IPS DF 6.9 (cell line): Measurements from ENCODE around the gene NUBP2.

Source experiments
- DNase-seq: peaks from one replicate; pipeline ENCODE4 v3.0.0-alpha.2; 2013; ENCODE audit warnings: low read depth, low spot score
- H3K27ac ChIP-seq: one replicate; pipeline ENCODE4 v1.5.1; 2013; ENCODE audit warnings: low read length, control low read depth
- H3K27me3 ChIP-seq: 2 replicates; pipeline ENCODE4 v1.6.1; 2013; ENCODE audit warnings: mild to moderate bottlenecking, low read length; ENCODE audit not compliant: control insufficient read depth, insufficient read depth
- H3K36me3 ChIP-seq: 2 replicates; pipeline ENCODE4 v1.6.1; 2013; ENCODE audit warnings: low read length; ENCODE audit not compliant: control insufficient read depth, insufficient read depth
- H3K4me1 ChIP-seq: 2 replicates; pipeline ENCODE4 v1.6.1; 2013; ENCODE audit warnings: low read length; ENCODE audit not compliant: control insufficient read depth, insufficient read depth
- H3K4me3 ChIP-seq: 2 replicates; pipeline ENCODE4 v1.5.1; 2013; ENCODE audit warnings: mild to moderate bottlenecking, low read length
- H3K9me3 ChIP-seq: 2 replicates; pipeline ENCODE4 v1.6.1; 2013; ENCODE audit warnings: low read length, inconsistent platforms; ENCODE audit not compliant: control insufficient read depth, insufficient read depth
- WGBS: extraction: QIAGEN DNeasy Blood & Tissue Kit; methylation state at CpG from one replicate; pipeline ENCODE4 v1.1.7; 2013; ENCODE audit warnings: mixed read lengths, missing lambda C conversion rate; ENCODE audit not compliant: insufficient read length, insufficient coverage; 5-methylcytosine and 5-hydroxymethylcytosine counted together

The NUBP2 gene

DNA sequence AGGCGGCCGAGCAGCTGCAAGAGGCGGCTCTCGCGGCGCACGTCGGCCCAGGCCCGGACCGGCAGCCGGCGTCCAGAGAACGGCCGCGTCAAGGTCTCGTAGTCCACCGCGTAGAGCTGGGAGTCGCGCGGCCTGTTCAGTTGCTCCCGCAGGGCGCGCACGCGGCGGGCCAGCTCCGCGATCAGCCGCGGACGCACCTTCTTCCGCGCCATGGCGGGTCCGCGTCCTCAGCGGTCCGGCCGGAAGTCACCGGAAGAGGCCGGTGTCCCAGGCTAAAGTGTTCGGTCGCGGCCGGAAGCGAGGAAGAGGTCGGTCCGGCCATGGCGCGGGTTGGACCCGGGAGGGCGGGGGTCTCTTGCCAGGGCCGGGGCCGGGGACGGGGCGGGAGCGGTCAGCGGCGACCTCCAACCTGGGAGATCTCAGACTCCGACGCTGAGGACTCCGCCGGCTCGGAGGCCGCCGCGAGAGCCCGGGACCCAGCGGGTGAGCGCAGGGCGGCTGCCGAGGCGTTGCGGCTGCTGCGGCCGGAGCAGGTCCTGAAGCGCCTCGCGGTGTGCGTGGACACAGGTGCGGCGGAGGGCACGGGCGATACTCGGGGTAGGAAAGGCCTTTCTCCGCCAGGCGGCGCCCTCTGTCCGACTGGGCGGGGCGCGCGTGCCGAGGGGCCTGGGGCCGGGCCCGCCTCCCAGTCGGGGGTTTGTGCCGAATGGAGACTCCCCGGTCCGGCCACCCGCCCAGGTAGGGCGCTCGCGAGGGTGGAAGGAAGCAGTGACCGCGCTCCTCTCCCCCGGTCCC is 9.7 kb upstream of the NUBP2 start, which contains the start of gene MRPS34:
MRPS34 (minus strand) TSS at position 227 of the 795 bp plus-strand sequence; CDS start at position 212, 15 bp downstream.
- WGBS, result no CpG with 5 or more reads among the region's 108 CpGs
- H3K9me3 ChIP-seq, result no peaks in the 10 kb centered on the region
- H3K27ac ChIP-seq, result no peak within 1 kb of the TSS
- H3K27me3 ChIP-seq, result no peaks in the 10 kb centered on the region
- no peak for DNase-seq
- peaks cover 29% of the 10 kb centered on the region for H3K36me3 ChIP-seq
- peaks cover 2% of the 10 kb centered on the region for H3K4me1 ChIP-seq
- H3K4me3 ChIP-seq, result peak within 1 kb of the TSS; percentile 71

DNA sequence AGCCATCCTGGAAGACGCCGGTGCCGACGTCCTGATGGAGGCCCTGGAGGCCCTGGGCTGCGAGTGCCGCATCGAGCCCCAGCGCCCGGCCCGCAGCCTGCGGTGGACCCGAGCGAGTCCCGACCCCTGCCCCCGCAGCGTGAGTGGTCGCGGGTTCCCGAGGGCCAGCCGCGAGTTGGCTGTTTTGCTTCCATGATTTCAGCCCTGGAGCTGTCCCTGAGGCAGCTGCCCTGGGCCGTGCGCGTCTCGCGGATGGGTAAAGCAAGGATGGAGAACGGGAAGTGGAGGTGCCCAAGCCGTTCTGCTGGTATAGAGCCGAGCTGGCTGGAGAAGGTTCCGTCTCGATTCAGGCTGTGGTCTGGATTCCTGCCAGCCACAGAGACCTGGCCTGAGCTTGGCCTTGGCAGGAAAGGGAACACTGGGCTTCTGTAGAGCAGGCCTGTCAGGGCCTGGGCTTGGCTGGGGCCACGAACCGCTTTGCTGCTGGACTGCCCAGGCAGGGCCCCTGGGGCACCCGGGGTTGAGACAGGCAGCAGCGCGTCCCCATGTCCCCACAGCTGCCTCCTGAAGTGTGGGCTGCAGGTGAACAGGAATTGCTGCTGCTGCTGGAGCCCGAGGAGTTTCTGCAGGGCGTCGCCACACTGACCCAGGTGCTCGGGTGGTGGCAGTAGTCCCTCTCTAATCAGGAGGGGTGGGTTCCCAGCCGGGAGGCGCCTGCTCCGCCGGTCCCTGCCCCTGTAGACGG is 8.9 kb upstream of the NUBP2 start:
- H3K27me3 ChIP-seq, result no peaks in the 10 kb centered on the region
- H3K27ac ChIP-seq, result no peak overlapping the region
- H3K4me3 ChIP-seq, result peak overlapping the region; percentile 71
- H3K36me3 ChIP-seq, result peaks cover 26% of the 10 kb centered on the region
- WGBS, result no CpG with 5 or more reads among the region's 45 CpGs
- H3K4me1 ChIP-seq, result peaks cover 2% of the 10 kb centered on the region
- no peaks in the 10 kb centered on the region for H3K9me3 ChIP-seq
- no peak for DNase-seq

DNA sequence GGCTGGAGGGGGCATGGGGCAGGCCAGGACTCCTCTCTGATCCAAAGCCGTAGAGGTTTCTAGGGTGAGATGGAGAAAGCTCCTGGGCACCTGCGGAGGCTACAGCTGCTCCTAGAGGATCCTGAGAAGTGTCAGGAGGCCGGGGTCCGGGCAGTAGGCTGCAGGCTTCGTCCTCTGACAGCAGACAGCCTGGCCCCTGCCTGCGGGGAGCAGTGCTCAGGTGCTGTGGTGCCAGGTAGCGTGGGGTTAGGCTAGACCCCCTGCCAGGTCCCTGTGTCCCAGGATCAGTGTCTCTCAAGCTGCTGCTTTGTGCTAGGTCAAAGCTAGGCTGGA is 8.3 kb upstream of the NUBP2 start:
- Histone ChIP-seq H3K4me1 (peaks cover 2% of the 10 kb centered on the region), H3K9me3 (no peaks in the 10 kb centered on the region), H3K36me3 (peaks cover 22% of the 10 kb centered on the region), H3K27ac (no peak overlapping the region), H3K27me3 (no peaks in the 10 kb centered on the region), H3K4me3 (no peak overlapping the region)
- no peak for DNase-seq
- WGBS, result no CpG with 5 or more reads among the region's 7 CpGs

DNA sequence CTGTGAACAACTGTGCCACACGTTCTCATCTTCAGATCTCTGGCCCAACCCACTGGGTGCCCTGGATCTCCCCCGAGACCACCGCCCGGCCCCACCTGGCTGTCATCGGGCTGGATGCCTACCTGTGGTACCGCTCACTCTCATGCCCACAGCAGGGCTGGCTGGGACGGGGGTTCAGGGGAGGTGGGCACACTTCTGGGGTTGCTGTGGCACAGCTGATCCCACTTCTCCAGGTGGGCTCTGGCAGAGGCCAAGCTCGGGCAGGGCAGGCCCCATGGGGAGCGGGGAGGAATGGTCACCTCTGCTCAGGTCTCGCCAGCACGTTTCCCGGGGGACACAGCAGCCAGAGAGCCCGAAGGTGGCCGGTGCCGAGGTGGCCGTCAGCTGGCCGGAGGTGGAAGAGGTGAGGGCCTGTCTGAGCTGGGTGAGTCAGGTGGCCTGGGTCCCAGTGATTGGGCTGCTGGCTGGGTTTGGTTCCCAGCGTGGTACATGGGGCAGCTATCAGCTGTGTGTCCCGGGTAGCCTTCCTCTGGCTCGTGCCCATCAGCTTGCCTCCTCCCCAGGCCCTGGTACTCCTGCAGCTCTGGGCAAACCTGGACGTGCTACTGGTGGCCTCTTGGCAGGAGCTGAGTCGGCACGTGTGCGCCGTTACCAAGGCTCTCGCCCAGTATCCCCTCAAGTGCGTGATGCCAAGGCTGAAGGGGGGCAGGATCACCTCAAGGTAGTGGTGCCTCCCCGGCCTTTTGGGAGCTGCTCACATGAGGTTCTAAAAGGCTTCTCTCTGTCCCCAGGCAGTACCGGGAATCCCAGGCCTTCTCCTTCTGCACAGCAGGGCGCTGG is 7.5 kb upstream of the NUBP2 start:
- no peaks in the 10 kb centered on the region for H3K9me3 ChIP-seq
- WGBS, result no CpG with 5 or more reads among the region's 30 CpGs
- no peak for DNase-seq
- H3K27ac ChIP-seq, result no peak overlapping the region
- peaks cover 27% of the 10 kb centered on the region for H3K36me3 ChIP-seq
- no peak overlapping the region for H3K4me3 ChIP-seq
- H3K4me1 ChIP-seq, result peaks cover 2% of the 10 kb centered on the region; the same call in 1 of the 2 replicates
- H3K27me3 ChIP-seq, result no peaks in the 10 kb centered on the region

DNA sequence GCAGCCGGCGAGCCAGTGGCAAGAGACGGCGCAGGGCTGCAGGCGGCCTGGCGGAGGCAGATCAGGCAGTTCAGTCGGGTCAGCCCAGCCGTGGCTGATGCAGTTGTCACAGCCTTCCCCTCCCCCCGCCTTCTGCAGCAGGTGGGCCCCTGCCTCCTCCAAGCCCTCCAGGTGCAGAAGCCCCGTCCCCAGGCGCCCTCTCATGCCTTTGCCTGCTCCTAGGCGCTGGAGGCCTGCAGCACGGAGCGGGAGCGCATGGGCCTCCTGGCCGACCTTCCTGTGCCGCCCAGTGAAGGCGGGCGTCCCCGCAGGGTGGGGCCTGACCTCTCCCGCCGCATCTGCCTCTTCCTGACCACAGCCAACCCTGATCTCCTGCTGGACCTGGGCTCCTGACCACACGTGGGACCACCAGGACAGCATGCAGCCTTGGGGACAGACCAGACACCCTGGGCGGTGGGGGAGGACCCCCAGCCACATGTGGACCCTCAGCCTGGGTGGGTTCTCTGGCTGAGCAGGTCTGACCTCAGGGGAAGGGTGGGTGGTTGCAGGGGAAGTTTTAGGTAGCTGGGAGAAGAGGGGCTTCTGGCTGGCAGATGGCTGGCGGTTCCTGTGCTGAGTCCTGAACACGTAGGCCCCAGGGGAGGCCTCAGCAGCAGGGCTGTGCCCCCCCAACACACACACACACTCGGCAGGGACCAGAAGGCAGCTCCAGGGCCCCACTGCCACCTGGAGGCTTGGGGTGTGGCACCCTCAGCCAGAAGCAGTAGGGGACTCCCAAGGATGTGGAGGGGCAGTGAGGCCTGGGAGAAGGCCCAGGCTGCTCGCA is 6.7 kb upstream of the NUBP2 start:
- peaks cover 2% of the 10 kb centered on the region; the same call in 1 of the 2 replicates for H3K4me1 ChIP-seq
- no peak overlapping the region for H3K27ac ChIP-seq
- DNase-seq, result no peak
- no peak overlapping the region for H3K4me3 ChIP-seq
- H3K36me3 ChIP-seq, result peaks cover 27% of the 10 kb centered on the region
- WGBS, result no CpG with 5 or more reads among the region's 28 CpGs
- H3K27me3 ChIP-seq, result no peaks in the 10 kb centered on the region
- no peaks in the 10 kb centered on the region for H3K9me3 ChIP-seq

DNA sequence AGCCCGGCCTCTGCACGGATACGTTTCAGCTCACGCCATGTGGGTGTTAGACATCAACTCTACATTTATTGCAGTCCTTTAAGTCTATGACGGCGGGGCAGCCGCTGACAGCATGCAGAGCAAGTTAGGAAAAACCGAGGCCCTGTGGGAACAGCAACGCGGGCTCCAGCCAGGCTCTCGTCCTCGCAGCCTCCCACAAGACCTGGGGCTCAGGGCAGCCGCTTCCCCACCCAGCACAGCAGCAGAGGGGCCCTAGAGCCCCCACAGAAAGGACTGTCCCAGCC is 6.1 kb upstream of the NUBP2 start:
- no peak for DNase-seq
- Histone ChIP-seq H3K4me1 (peaks cover 2% of the 10 kb centered on the region; the same call in 1 of the 2 replicates), H3K27me3 (no peaks in the 10 kb centered on the region), H3K27ac (no peak overlapping the region), H3K9me3 (no peaks in the 10 kb centered on the region), H3K36me3 (peaks cover 27% of the 10 kb centered on the region), H3K4me3 (no peak overlapping the region)
- no CpG with 5 or more reads among the region's 13 CpGs for WGBS

DNA sequence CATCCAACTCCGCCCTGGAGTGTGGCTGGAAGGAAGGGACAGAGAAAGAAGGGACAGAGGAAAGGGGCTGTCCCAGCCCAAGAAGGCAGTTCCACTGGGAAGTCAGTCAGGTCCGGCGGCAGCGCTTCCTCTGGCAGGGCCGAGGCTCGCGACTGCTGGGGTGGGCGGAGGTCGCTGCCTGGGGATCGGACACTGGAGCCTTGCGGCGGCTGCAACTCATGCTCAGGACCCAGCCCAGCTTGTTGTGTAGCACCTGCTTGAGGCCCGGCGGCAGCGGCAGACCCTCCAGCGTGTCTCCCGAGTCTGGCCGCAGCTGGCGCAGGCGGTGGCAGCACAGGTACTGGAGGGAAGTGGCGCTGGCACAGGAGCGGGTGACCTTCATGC is 5.8 kb upstream of the NUBP2 start:
- Histone ChIP-seq H3K27me3 (no peaks in the 10 kb centered on the region), H3K36me3 (peaks cover 27% of the 10 kb centered on the region), H3K27ac (no peak overlapping the region), H3K4me3 (no peak overlapping the region), H3K4me1 (peaks cover 2% of the 10 kb centered on the region; the same call in 1 of the 2 replicates), H3K9me3 (no peaks in the 10 kb centered on the region)
- DNase-seq, result no peak
- WGBS, result no CpG with 5 or more reads among the region's 22 CpGs

DNA sequence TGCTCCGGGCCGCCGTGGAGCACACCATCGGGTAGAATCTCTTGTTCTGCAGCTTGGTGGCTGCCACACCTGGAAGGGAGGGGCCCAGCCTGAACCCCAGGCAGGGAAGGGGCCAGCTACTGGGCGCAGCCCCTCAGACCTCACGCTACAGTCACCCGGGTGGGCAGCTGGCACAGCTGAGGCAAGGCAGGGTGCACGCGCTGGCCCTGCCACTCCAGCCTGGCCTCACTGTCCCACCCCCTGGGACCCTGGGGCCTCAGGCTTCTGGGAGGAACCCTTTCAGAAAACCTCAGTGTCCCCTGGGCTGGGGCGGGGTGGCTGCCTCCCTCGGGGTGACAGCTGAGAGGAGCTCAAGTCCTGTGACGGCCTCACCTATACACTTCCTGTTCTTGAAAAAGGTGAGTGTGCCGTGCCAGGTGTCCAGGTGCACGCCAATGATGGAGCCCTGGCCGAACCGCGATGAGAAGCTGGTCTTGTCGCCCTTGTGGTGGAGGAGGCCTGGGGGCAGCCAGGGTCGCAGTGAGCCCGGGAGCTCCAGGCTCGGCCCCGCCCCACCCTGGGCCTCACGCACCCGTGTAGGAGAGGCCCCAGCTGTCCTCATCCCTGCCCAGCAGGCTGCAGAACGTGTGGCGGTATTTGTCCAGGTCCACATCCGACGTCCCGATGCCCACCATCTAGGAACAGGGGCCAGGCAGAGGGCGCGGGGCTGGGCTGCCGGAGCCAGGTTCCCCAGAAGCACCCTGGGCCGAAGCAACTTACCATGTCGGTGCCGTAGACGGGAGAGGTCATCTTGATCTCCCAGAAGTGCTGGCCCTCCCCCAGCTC is 5.2 kb upstream of the NUBP2 start:
- H3K36me3 ChIP-seq, result peaks cover 27% of the 10 kb centered on the region
- no peak overlapping the region for H3K4me3 ChIP-seq
- DNase-seq, result no peak
- no CpG with 5 or more reads among the region's 36 CpGs for WGBS
- H3K27ac ChIP-seq, result no peak overlapping the region
- H3K27me3 ChIP-seq, result no peaks in the 10 kb centered on the region
- H3K4me1 ChIP-seq, result peaks cover 2% of the 10 kb centered on the region; the same call in 1 of the 2 replicates
- H3K9me3 ChIP-seq, result no peaks in the 10 kb centered on the region
